Astrocyte (in vitro differentiated cells and primary cell): Measurements from ENCODE around the gene AP3S1. TPM values are rescaled to one million over a fixed set of nuclear protein-coding genes. Genes with fewer than 3 reads are reported as not detected.

ENCODE experiments used
- DNase-seq: peaks from one replicate; pipeline ENCODE4 v3.0.0-alpha.2; 2010; ENCODE audit warnings: low read depth
- FAIRE-seq: peaks from 2 replicates; lab custom pipeline; 2011; peaks lifted over from hg19 to GRCh38; lab: Jason Lieb, UNC
- H2AFZ ChIP-seq: 2 replicates; pipeline ENCODE4 v1.6.0; 2012; ENCODE audit warnings: low read depth, low read length, inconsistent platforms
- H3K27ac ChIP-seq: 2 replicates; pipeline ENCODE4 v1.5.1; 2011; ENCODE audit warnings: low read depth, low read length, inconsistent platforms
- H3K27me3 ChIP-seq: 2 replicates; pipeline ENCODE4 v1.6.0; 2011; ENCODE audit warnings: low read length, inconsistent platforms; ENCODE audit not compliant: insufficient read depth
- H3K36me3 ChIP-seq: 2 replicates; pipeline ENCODE4 v1.5.1; 2011; ENCODE audit warnings: low read length, inconsistent platforms; ENCODE audit not compliant: insufficient read depth
- H3K4me1 ChIP-seq: 2 replicates; pipeline ENCODE4 v1.5.1; 2011; ENCODE audit warnings: low read length, inconsistent platforms; ENCODE audit not compliant: insufficient read depth
- H3K4me2 ChIP-seq: 2 replicates; pipeline ENCODE4 v1.6.0; 2012; ENCODE audit warnings: low read length, inconsistent platforms
- H3K4me3 ChIP-seq: 2 replicates; pipeline ENCODE4 v1.5.1; 2011; ENCODE audit warnings: low read depth, mild to moderate bottlenecking, low read length, inconsistent platforms; ENCODE audit not compliant: insufficient read depth
- H3K79me2 ChIP-seq: 2 replicates; pipeline ENCODE4 v1.6.0; 2012; ENCODE audit warnings: mild to moderate bottlenecking, low read length, inconsistent platforms; ENCODE audit not compliant: insufficient read depth
- H3K9ac ChIP-seq: 2 replicates; pipeline ENCODE4 v1.6.0; 2012; ENCODE audit warnings: mild to moderate bottlenecking, low read length, inconsistent platforms
- H3K9me3 ChIP-seq: 2 replicates; pipeline ENCODE4 v1.5.1; 2012; ENCODE audit warnings: low read depth, mild to moderate bottlenecking, low read length, inconsistent platforms; ENCODE audit not compliant: insufficient read depth
- H4K20me1 ChIP-seq: 2 replicates; pipeline ENCODE4 v1.6.0; 2012; ENCODE audit warnings: low read length, inconsistent platforms; ENCODE audit not compliant: insufficient read depth
- H3K27ac Mint-ChIP-seq: one replicate; pipeline ENCODE4 v1.8.0; 2021; ENCODE audit warnings: mild to moderate bottlenecking, mixed read lengths; ENCODE audit not compliant: unreplicated experiment
- H3K27me3 Mint-ChIP-seq: one replicate; pipeline ENCODE4 v1.8.0; 2021; ENCODE audit warnings: low read depth, mixed read lengths; ENCODE audit not compliant: unreplicated experiment
- H3K36me3 Mint-ChIP-seq: one replicate; pipeline ENCODE4 v1.8.0; 2021; ENCODE audit warnings: low read depth, mixed read lengths; ENCODE audit not compliant: unreplicated experiment
- H3K4me1 Mint-ChIP-seq: one replicate; pipeline ENCODE4 v1.8.0; 2021; ENCODE audit warnings: low read depth, mixed read lengths; ENCODE audit not compliant: unreplicated experiment
- H3K4me3 Mint-ChIP-seq: one replicate; pipeline ENCODE4 v1.8.0; 2021; ENCODE audit warnings: mild to moderate bottlenecking, moderate library complexity, mixed read lengths; ENCODE audit not compliant: unreplicated experiment
- H3K9me3 Mint-ChIP-seq: one replicate; pipeline ENCODE4 v1.8.0; 2021; ENCODE audit warnings: mild to moderate bottlenecking, mixed read lengths; ENCODE audit not compliant: unreplicated experiment
- EZH2 ChIP-seq: IDR thresholded peaks from 2 replicates; pipeline ENCODE4 v1.6.1; 2012; ENCODE audit warnings: mild to moderate bottlenecking, low read length, inconsistent platforms; ENCODE audit not compliant: insufficient read depth
- total RNA-seq: library from RNA; stranded (reverse); gene quantifications from 2 replicates; pipeline ENCODE4 v1.2.1, GENCODE V29; 2021
- TF ChIP-seq, protein P1 (sequence below): IDR thresholded peaks from 2 replicates; pipeline ENCODE4 v1.5.1; 2011; ENCODE audit warnings: low read depth, mild to moderate bottlenecking, inconsistent platforms, low read length, moderate library complexity; ENCODE audit not compliant: insufficient read depth

Gene AP3S1
- total RNA-seq, 1 donor from 2014 or later, result 108 TPM

DNA sequence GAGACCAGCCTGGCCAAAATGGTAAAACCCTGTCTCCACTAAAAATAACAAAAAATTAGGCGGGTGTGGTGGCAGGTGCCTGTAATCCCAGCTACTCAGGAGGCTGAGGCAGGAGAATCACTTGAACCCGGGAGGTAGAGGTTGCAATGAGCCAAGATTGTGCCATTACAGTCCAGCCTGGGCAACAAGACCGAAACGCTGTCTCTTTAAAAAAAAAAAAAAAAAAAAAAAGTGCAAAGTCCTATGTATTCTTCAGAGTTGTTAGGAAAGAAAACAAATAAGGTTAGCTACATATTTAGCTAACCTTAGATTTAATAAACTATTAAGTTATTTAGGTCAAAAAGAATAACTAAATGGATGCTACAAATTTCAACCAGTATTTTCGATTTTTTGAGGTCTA lies 11.8 kb upstream of the AP3S1 start:
- no peak overlapping the region for H3K4me2 ChIP-seq
- no peaks in the 10 kb centered on the region for H3K27me3 Mint-ChIP-seq
- H3K4me3 Mint-ChIP-seq, result no peak overlapping the region
- H3K36me3 ChIP-seq, result peaks cover 34% of the 10 kb centered on the region
- no peaks in the 10 kb centered on the region for H3K79me2 ChIP-seq
- no peak overlapping the region for H3K27ac ChIP-seq
- H2AFZ ChIP-seq, result no peak overlapping the region
- TF ChIP-seq, protein P1, sequence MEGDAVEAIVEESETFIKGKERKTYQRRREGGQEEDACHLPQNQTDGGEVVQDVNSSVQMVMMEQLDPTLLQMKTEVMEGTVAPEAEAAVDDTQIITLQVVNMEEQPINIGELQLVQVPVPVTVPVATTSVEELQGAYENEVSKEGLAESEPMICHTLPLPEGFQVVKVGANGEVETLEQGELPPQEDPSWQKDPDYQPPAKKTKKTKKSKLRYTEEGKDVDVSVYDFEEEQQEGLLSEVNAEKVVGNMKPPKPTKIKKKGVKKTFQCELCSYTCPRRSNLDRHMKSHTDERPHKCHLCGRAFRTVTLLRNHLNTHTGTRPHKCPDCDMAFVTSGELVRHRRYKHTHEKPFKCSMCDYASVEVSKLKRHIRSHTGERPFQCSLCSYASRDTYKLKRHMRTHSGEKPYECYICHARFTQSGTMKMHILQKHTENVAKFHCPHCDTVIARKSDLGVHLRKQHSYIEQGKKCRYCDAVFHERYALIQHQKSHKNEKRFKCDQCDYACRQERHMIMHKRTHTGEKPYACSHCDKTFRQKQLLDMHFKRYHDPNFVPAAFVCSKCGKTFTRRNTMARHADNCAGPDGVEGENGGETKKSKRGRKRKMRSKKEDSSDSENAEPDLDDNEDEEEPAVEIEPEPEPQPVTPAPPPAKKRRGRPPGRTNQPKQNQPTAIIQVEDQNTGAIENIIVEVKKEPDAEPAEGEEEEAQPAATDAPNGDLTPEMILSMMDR, result no peak
- no peak for TF ChIP-seq EZH2
- FAIRE-seq (no peak), DNase-seq (no peak)
- no peaks in the 10 kb centered on the region for H3K9me3 ChIP-seq
- peaks cover 2% of the 10 kb centered on the region for H3K9me3 Mint-ChIP-seq
- H4K20me1 ChIP-seq, result no peaks in the 10 kb centered on the region
- no peaks in the 10 kb centered on the region for H3K27me3 ChIP-seq
- peaks cover 6% of the 10 kb centered on the region for H3K36me3 Mint-ChIP-seq
- no peaks in the 10 kb centered on the region for H3K4me1 ChIP-seq
- H3K4me1 Mint-ChIP-seq, result no peaks in the 10 kb centered on the region
- no peak overlapping the region for H3K9ac ChIP-seq
- H3K4me3 ChIP-seq, result no peak overlapping the region
- no peak overlapping the region for H3K27ac Mint-ChIP-seq

DNA sequence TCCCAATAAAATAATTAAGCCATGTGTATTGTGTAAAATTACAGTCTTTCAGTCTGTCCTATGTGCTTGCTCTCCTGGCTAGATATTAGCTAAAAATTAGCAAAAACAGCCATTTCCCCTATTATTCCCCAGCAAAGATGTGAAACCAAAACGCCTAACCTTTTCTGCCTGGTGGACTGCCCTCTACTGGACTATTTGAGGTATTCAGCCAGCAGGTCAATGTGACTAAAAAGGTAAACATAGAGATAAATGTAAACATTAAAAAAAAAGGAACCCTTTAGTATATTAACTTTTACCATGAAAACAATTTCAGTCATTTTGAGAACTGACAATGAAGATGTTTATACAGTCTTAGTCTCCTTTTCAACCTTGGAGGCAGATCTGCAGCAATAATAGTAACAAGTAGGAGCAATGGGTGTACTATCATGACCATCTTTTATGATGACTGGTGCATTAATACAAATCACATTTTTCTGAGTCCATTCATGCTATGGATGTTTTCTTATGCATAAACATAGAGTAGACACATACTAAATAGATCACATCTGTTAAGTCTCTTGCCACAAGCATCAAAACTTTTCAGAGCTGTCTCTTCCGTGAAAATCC lies 10.5 kb upstream of the AP3S1 start:
- Mint-ChIP-seq H3K4me1 (no peaks in the 10 kb centered on the region), H3K36me3 (peaks cover 6% of the 10 kb centered on the region), H3K27me3 (no peaks in the 10 kb centered on the region), H3K27ac (no peak overlapping the region), H3K4me3 (no peak overlapping the region), H3K9me3 (peaks cover 2% of the 10 kb centered on the region)
- no peak overlapping the region for H3K4me3 ChIP-seq
- peaks cover 46% of the 10 kb centered on the region for H3K36me3 ChIP-seq
- no peaks in the 10 kb centered on the region for H3K9me3 ChIP-seq
- H3K27me3 ChIP-seq, result no peaks in the 10 kb centered on the region
- FAIRE-seq, result no peak
- H4K20me1 ChIP-seq, result peaks cover 5% of the 10 kb centered on the region
- TF ChIP-seq EZH2, result no peak
- TF ChIP-seq, protein P1, result peak; percentile 87
- H2AFZ ChIP-seq, result no peak overlapping the region
- no peaks in the 10 kb centered on the region for H3K4me1 ChIP-seq
- H3K79me2 ChIP-seq, result peaks cover 3% of the 10 kb centered on the region
- H3K27ac ChIP-seq, result no peak overlapping the region
- no peak overlapping the region for H3K4me2 ChIP-seq
- peak; percentile 12 for DNase-seq
- H3K9ac ChIP-seq, result no peak overlapping the region

DNA sequence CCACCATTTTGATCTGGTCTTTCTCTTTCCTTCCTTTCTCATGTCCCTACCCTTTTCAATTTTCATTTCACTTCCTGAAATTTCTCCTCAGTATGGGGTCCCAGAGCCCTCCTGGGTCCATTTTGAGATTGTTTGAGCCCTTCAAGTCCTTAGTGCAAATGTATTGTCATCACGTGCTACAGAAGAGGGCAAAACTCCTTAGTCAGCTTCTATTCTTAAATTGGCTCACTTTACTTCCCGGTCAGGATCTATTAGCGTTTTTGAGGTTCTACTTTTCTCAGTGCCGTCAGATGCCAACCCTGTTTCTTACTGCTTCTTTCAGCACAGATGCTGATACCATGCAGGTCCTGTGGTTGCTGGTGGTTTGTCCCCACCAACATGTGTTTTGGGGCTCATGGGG lies 6.3 kb upstream of the AP3S1 start:
- DNase-seq, result no peak
- Histone ChIP-seq H2AFZ (no peak overlapping the region), H3K9me3 (no peaks in the 10 kb centered on the region), H3K27ac (no peak overlapping the region), H3K9ac (no peak overlapping the region), H3K36me3 (peaks cover 37% of the 10 kb centered on the region), H3K27me3 (no peaks in the 10 kb centered on the region), H3K79me2 (peaks cover 40% of the 10 kb centered on the region), H3K4me3 (no peak overlapping the region), H4K20me1 (peaks cover 32% of the 10 kb centered on the region), H3K4me2 (no peak overlapping the region), H3K4me1 (no peaks in the 10 kb centered on the region)
- no peaks in the 10 kb centered on the region for H3K9me3 Mint-ChIP-seq
- no peaks in the 10 kb centered on the region for H3K27me3 Mint-ChIP-seq
- TF ChIP-seq, protein P1, result no peak
- no peak for TF ChIP-seq EZH2
- no peak overlapping the region for H3K27ac Mint-ChIP-seq
- no peak overlapping the region for H3K4me3 Mint-ChIP-seq
- FAIRE-seq, result no peak
- H3K36me3 Mint-ChIP-seq, result no peaks in the 10 kb centered on the region
- H3K4me1 Mint-ChIP-seq, result peaks cover 11% of the 10 kb centered on the region
